Panc1 (cell line): ENCODE data around the gene KIF26B. TPM values are rescaled to one million over a fixed set of nuclear protein-coding genes. Genes with fewer than 3 reads are reported as not detected.

Experiments
- ATAC-seq: fragments of 200-7000 bp; cut with Tn5 transposase; 2 replicates; pipeline ENCODE4 v1.9.1; 2020; ENCODE audit warnings: mild to moderate bottlenecking, moderate library complexity
- BruUV-seq: library from RNA; stranded (reverse); fragments of 400-500 nt; replicated peaks from 2 replicates; lab custom pipeline; 2021; lab: Mats Ljungman, UMichigan
- CTCF ChIA-PET: fragments of 300-600 bp; sonication (Branson Sonifier 250); formaldehyde crosslinking; loops from one replicate; lab custom pipeline; 2022; ENCODE audit warnings: antibody characterized with exemption; lab: Charles Lee
- POLR2A ChIA-PET: fragments of 300-600 bp; sonication (Branson Sonifier 250); formaldehyde crosslinking; loops from one replicate; lab custom pipeline; 2022; ENCODE audit warnings: antibody characterized with exemption; lab: Charles Lee
- DNase-seq: peaks from one replicate; pipeline ENCODE4 v3.0.0-alpha.2; 2010; ENCODE audit warnings: low read depth, low spot score
- H3K27ac ChIP-seq: 2 replicates; pipeline ENCODE4 v1.5.1; 2011; ENCODE audit warnings: mild to moderate bottlenecking, low read length, inconsistent platforms
- H3K27me3 ChIP-seq: fragments of 200-500 bp; sonication (Bioruptor generic); 2 replicates; pipeline ENCODE4 v1.6.0; 2014; ENCODE audit warnings: low read length, inconsistent platforms; ENCODE audit not compliant: control insufficient read depth, insufficient read depth
- H3K36me3 ChIP-seq: fragments of 200-500 bp; sonication (Bioruptor generic); 2 replicates; pipeline ENCODE4 v1.5.1; 2014; ENCODE audit warnings: inconsistent platforms, mild to moderate bottlenecking, low read length, moderate library complexity; ENCODE audit not compliant: control insufficient read depth, insufficient read depth
- H3K4me1 ChIP-seq: 2 replicates; pipeline ENCODE4 v1.5.1; 2011; ENCODE audit warnings: inconsistent platforms, mild to moderate bottlenecking, low read length, moderate library complexity; ENCODE audit not compliant: control insufficient read depth, insufficient read depth
- H3K4me3 ChIP-seq, 2 experiments: 2 replicates each; pipeline ENCODE4 v1.5.1; 2011 to 2012; ENCODE audit warnings: low read depth in 2 of 2, low read length in 2 of 2, mild to moderate bottlenecking in 2 of 2, inconsistent platforms in 1 of 2, moderate library complexity in 1 of 2
- H3K9me3 ChIP-seq: fragments of 200-500 bp; sonication (Bioruptor generic); 2 replicates; pipeline ENCODE4 v1.5.1; 2014; ENCODE audit warnings: low read depth, mild to moderate bottlenecking, inconsistent platforms, low read length, moderate library complexity; ENCODE audit not compliant: control insufficient read depth, insufficient read depth
- POLR2AphosphoS5 ChIP-seq: IDR thresholded peaks from 2 replicates; pipeline ENCODE4 v1.6.1; 2012; ENCODE audit warnings: mild to moderate bottlenecking, low read depth, low read length, moderate library complexity
- SIN3A ChIP-seq: IDR thresholded peaks from 2 replicates; pipeline ENCODE4 v1.6.1; 2012; ENCODE audit warnings: low read depth, mild to moderate bottlenecking, low read length, moderate library complexity, borderline replicate concordance; ENCODE audit not compliant: insufficient read depth
- TCF7L2 ChIP-seq: IDR thresholded peaks from 2 replicates; pipeline ENCODE4 v1.6.1; 2011; ENCODE audit warnings: mild to moderate bottlenecking, low read depth, low read length, inconsistent platforms
- in situ Hi-C: cut with HindIII; loops from 2 replicates; pipeline ENCODE4 v1.10.0; 2016; ENCODE audit warnings: low sequenced_read_pairs, low pct_unique_long_range_greater_than_20kb
- intact Hi-C: fragments of 100-400 bp; cut with micrococcal nuclease; formaldehyde crosslinking; loops from one replicate; pipeline ENCODE4 v1.10.0; 2022; ENCODE audit not compliant: unreplicated experiment
- total RNA-seq: library from RNA; stranded (reverse); gene quantifications from one replicate; pipeline ENCODE4 v1.2.1, GENCODE V29; 2021; ENCODE audit not compliant: unreplicated experiment
- TF ChIP-seq, protein P1 (sequence below): fragments of 450-650 bp; IDR thresholded peaks from 2 replicates; pipeline ENCODE4 v1.5.1; 2017; ENCODE audit warnings: mild to moderate bottlenecking
- TF ChIP-seq, protein P2 (sequence below), 2 experiments: IDR thresholded peaks; 2 replicates each; pipeline ENCODE4 v1.6.1; 2011 to 2012; ENCODE audit warnings: low read depth in 2 of 2, control low read depth in 1 of 2, low read length in 1 of 2, mild to moderate bottlenecking in 1 of 2, moderate library complexity in 1 of 2; ENCODE audit not compliant: insufficient read depth in 1 of 2

Gene KIF26B
- total RNA-seq, 1 experiment from 2014 or later = 0.33 TPM

DNA sequence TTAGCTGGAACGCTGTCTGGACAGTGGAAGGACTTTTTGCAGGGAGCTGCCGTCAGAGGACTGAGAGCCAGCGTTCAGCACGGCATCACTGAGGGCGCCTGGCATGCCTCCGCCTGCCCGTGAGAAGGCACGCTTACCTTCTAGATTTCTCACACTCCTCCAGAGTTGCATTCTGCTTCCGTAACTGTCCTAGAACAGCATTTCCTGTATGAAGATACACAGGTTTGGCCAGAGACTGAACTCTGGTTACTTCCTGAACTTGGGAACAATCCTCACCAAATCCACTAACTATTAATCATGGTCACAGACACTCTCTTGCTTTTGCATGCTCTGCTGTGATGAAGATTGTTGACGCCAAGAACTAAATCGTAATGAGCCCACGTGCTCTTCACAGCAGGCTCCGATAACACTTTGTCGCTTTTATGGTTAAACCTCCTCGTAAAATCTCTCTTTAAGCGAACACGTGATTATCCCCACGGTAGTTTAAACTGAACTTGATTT lies 93.5 kb downstream of the KIF26B start:
- Histone ChIP-seq H3K36me3 (no peaks in the 10 kb centered on the region), H3K9me3 (no peaks in the 10 kb centered on the region; the same call in 1 of the 2 replicates), H3K27ac (no peak overlapping the region), H3K4me3 (no peak overlapping the region), H3K27me3 (no peaks in the 10 kb centered on the region), H3K4me1 (no peaks in the 10 kb centered on the region)
- ATAC-seq (no peak), DNase-seq (no peak)
- CTCF ChIA-PET = no interaction called here
- in situ Hi-C loops (no loop called here), intact Hi-C loops (no loop called here)
- BruUV-seq = no TSS peak
- TF ChIP-seq POLR2AphosphoS5 = no peak
- TF ChIP-seq TCF7L2 = no peak
- no peak for TF ChIP-seq SIN3A
- TF ChIP-seq, protein P1, sequence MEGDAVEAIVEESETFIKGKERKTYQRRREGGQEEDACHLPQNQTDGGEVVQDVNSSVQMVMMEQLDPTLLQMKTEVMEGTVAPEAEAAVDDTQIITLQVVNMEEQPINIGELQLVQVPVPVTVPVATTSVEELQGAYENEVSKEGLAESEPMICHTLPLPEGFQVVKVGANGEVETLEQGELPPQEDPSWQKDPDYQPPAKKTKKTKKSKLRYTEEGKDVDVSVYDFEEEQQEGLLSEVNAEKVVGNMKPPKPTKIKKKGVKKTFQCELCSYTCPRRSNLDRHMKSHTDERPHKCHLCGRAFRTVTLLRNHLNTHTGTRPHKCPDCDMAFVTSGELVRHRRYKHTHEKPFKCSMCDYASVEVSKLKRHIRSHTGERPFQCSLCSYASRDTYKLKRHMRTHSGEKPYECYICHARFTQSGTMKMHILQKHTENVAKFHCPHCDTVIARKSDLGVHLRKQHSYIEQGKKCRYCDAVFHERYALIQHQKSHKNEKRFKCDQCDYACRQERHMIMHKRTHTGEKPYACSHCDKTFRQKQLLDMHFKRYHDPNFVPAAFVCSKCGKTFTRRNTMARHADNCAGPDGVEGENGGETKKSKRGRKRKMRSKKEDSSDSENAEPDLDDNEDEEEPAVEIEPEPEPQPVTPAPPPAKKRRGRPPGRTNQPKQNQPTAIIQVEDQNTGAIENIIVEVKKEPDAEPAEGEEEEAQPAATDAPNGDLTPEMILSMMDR = no peak
- TF ChIP-seq, protein P2, sequence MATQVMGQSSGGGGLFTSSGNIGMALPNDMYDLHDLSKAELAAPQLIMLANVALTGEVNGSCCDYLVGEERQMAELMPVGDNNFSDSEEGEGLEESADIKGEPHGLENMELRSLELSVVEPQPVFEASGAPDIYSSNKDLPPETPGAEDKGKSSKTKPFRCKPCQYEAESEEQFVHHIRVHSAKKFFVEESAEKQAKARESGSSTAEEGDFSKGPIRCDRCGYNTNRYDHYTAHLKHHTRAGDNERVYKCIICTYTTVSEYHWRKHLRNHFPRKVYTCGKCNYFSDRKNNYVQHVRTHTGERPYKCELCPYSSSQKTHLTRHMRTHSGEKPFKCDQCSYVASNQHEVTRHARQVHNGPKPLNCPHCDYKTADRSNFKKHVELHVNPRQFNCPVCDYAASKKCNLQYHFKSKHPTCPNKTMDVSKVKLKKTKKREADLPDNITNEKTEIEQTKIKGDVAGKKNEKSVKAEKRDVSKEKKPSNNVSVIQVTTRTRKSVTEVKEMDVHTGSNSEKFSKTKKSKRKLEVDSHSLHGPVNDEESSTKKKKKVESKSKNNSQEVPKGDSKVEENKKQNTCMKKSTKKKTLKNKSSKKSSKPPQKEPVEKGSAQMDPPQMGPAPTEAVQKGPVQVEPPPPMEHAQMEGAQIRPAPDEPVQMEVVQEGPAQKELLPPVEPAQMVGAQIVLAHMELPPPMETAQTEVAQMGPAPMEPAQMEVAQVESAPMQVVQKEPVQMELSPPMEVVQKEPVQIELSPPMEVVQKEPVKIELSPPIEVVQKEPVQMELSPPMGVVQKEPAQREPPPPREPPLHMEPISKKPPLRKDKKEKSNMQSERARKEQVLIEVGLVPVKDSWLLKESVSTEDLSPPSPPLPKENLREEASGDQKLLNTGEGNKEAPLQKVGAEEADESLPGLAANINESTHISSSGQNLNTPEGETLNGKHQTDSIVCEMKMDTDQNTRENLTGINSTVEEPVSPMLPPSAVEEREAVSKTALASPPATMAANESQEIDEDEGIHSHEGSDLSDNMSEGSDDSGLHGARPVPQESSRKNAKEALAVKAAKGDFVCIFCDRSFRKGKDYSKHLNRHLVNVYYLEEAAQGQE (IDR thresholded peaks at IDR 0.05; ENCODE audit: insufficient read depth in 1 of 2, low read depth in 2 of 2, low read length in 1 of 2) = no peak
- POLR2A ChIA-PET = no interaction called here

DNA sequence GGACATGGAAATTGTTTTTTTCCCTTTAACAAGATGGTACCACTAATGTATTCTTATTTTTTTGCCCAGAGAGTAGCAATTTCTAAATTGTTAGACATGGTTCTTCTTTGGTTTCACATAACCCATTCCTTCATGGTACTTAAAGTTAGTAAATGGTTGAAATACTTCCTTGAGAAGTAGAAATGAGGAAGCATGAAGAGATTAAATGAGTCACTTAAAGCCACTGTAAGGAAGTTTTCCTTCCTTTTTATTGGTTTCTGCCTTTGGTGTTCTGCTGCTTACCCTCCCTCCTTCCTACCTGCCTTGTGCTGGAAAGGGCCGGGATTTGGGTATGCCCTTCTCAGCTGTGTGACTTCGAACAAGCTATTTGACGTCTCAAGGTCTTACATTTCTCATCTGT lies 101.0 kb downstream of the KIF26B start:
- no peak overlapping the region for H3K4me3 ChIP-seq
- DNase-seq (no peak), ATAC-seq (no peak)
- H3K4me1 ChIP-seq = no peaks in the 10 kb centered on the region
- H3K27me3 ChIP-seq = no peaks in the 10 kb centered on the region; the same call in 1 of the 2 replicates
- intact Hi-C loops (no loop called here), in situ Hi-C loops (no loop called here)
- no peak overlapping the region for H3K27ac ChIP-seq
- H3K9me3 ChIP-seq = no peaks in the 10 kb centered on the region; the same call in 1 of the 2 replicates
- H3K36me3 ChIP-seq = no peaks in the 10 kb centered on the region
- ChIA-PET POLR2A (no interaction called here), CTCF (no interaction called here)
- no peak for TF ChIP-seq SIN3A
- TF ChIP-seq POLR2AphosphoS5 = no peak
- TF ChIP-seq, protein P2 (IDR thresholded peaks at IDR 0.05; ENCODE audit: insufficient read depth in 1 of 2, low read depth in 2 of 2, low read length in 1 of 2) = no peak
- TF ChIP-seq TCF7L2 = no peak
- TF ChIP-seq, protein P1 = no peak
- BruUV-seq = no TSS peak
